Mucosa of descending colon (tissue), 3 donors: Measurements from ENCODE around the gene MAST4. TPM values are rescaled to one million over a fixed set of nuclear protein-coding genes. Genes with fewer than 3 reads are reported as not detected.

ENCODE experiments used
- ATAC-seq: fragments of 200-7000 bp; cut with Tn5 transposase; one replicate; pipeline ENCODE4 v1.9.1; 2020; ENCODE audit warnings: mild to moderate bottlenecking, moderate library complexity
- DNase-seq, 3 donors: peaks; one replicate each; pipeline ENCODE4 v3.0.0-alpha.2; 2020
- H3K36me3 ChIP-seq: fragments of 200-600 bp; one replicate; pipeline ENCODE4 v1.8.0; 2021; ENCODE audit warnings: low read depth, mild to moderate bottlenecking
- H3K4me1 ChIP-seq: fragments of 200-600 bp; one replicate; pipeline ENCODE4 v1.8.0; 2021; ENCODE audit warnings: low read depth, mild to moderate bottlenecking
- H3K4me3 ChIP-seq: fragments of 200-600 bp; one replicate; pipeline ENCODE4 v1.8.0; 2021; ENCODE audit warnings: mild to moderate bottlenecking
- H3K9me3 ChIP-seq: fragments of 200-600 bp; one replicate; pipeline ENCODE4 v1.8.0; 2021; ENCODE audit warnings: mild to moderate bottlenecking
- intact Hi-C, 2 donors: fragments of 100-400 bp; cut with DNase I in 1 of 2; cut with micrococcal nuclease in 1 of 2; formaldehyde crosslinking; loops; one replicate each; pipeline versions ENCODE4 v1.11.0 to v1.11.1; 2022; cut with DNase I, micrococcal nuclease
- total RNA-seq, 3 donors: library from RNA; stranded (reverse); fragmentation: NEBNext Ultra II Directional in 2 of 3; extraction: Animal tissue kit (Norgen Biotek cat#: 25700) in 2 of 3; gene quantifications; one replicate each; pipeline versions ENCODE4 v1.2.1 to v1.2.4, GENCODE V29; 2021 to 2023
- TF ChIP-seq, protein P1 (sequence below): fragments of 200-600 bp; IDR thresholded peaks from one replicate; pipeline ENCODE4 v1.8.0; 2022; ENCODE audit warnings: antibody characterized with exemption, mild to moderate bottlenecking
- donor health status: DM: no; HTN: no; CAD: no; lungs with moderate emphysema.
- donor health status: DM: no; HTN: no; CAD: no.
- donor health status: DM: no; HTN: yes; CAD: no.

Gene MAST4
- total RNA-seq, 3 donors from 2014 or later = 16.2 to 34.0 (median 22.5) TPM

DNA sequence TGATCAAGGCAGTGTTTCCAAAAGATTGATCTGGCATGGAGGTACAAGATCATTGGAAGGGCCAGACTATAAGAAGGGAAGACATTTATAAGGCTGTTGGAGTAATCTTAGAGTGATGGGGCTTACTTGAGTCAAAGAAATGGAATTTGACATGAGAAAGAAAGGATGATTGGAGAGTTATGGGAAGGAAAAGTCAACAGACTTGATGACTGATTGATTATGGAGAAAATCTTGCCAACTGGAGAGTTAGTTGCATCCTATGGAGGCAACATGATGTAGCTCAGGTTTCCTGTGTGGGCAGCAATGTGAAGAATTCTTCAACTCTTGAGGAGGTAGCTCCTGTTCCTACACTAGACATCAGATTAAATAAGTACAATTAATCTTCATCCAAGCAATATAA is 10.9 kb upstream of the MAST4 start:
- DNase-seq = no peak
- intact Hi-C loops = no loop called here
- TF ChIP-seq, protein P1, sequence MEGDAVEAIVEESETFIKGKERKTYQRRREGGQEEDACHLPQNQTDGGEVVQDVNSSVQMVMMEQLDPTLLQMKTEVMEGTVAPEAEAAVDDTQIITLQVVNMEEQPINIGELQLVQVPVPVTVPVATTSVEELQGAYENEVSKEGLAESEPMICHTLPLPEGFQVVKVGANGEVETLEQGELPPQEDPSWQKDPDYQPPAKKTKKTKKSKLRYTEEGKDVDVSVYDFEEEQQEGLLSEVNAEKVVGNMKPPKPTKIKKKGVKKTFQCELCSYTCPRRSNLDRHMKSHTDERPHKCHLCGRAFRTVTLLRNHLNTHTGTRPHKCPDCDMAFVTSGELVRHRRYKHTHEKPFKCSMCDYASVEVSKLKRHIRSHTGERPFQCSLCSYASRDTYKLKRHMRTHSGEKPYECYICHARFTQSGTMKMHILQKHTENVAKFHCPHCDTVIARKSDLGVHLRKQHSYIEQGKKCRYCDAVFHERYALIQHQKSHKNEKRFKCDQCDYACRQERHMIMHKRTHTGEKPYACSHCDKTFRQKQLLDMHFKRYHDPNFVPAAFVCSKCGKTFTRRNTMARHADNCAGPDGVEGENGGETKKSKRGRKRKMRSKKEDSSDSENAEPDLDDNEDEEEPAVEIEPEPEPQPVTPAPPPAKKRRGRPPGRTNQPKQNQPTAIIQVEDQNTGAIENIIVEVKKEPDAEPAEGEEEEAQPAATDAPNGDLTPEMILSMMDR = no peak
- no peak overlapping the region for H3K4me3 ChIP-seq
- H3K4me1 ChIP-seq = no peaks in the 10 kb centered on the region
- no peaks in the 10 kb centered on the region for H3K9me3 ChIP-seq
- ATAC-seq = no peak
- H3K36me3 ChIP-seq = no peaks in the 10 kb centered on the region

DNA sequence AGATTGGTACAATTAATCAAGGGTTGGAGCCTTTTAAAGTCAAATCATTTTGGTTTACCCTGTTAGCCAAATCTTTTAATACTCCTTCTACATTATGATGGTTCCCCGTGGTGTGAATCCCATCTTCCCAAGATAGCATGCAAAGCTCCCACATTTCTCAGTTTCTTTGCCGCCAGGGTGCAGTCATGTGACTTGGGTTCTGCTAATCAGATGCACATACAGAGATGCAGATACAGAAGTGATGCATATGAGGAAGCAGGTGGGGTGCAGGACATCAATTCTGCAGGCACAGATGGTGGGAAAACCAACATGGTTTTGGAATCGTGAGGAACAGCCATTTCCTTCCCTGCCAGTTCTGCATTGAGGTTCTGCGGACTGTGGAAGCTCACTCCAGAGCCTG is 8.4 kb upstream of the MAST4 start:
- TF ChIP-seq, protein P1 = no peak
- intact Hi-C loops = no loop called here

DNA sequence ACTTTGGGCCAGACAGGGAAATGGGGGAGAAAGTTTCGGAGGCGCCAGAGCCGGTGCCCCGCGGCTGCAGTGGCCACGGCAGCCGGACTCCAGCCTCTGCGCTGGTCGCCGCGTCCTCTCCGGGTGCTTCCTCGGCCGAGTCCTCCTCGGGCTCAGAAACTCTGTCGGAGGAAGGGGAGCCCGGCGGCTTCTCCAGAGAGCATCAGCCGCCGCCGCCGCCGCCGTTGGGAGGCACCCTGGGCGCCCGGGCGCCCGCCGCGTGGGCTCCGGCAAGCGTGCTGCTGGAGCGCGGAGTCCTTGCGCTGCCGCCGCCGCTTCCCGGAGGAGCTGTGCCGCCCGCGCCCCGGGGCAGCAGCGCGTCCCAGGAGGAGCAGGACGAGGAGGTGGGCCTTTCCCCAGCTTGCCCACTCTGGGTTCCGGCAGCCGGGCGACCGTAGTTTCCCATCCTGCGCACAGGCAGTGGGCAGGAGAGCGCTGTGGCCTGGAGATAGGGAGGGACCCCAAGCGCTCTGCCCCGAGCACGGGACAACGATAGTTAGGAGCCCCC is 516 bp downstream of the MAST4 start:
- Histone ChIP-seq H3K36me3 (no peaks in the 10 kb centered on the region), H3K4me3 (peak overlapping the region; percentile 17), H3K9me3 (no peaks in the 10 kb centered on the region), H3K4me1 (peaks cover 11% of the 10 kb centered on the region)
- TF ChIP-seq, protein P1 = no peak
- peak in 1 of 3 donors; percentile 31 for DNase-seq
- intact Hi-C loops = no loop called here
- peak; percentile 54 for ATAC-seq

More for the DNA sequence above, 8.4 kb upstream of the MAST4 start:
- H3K4me1 ChIP-seq = no peaks in the 10 kb centered on the region
- no peaks in the 10 kb centered on the region for H3K9me3 ChIP-seq
- DNase-seq (no peak), ATAC-seq (no peak)
- no peaks in the 10 kb centered on the region for H3K36me3 ChIP-seq
- no peak overlapping the region for H3K4me3 ChIP-seq

DNA sequence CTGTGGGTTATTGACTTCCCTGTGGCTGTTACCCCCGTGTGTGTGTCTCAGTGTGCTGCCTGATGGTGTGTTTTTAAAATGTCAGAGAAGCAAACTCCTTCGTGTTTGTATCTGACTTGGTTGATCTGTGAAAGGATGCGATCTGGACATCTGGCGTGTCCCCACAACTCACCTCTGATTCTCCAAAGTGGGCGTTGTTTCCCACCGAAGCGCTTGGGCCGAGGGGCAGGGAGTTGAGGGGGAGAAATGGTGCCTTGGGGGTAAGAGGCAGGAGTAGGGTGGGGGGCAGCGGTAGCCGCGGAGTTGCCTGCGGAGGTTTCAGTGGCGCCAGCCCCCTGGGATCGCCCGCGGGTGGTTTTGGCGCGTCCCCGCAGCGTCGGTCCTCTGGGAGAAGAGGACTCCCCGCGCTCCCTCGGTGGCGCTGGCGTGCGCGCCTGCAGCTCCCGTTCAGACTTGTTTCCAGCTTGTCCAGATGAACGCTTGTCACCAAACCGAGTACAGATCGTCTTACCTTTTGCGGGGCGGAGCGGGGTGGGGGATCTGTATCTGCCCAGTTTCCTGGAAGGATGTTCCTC is 1.1 kb downstream of the MAST4 start:
- no peaks in the 10 kb centered on the region for H3K9me3 ChIP-seq
- DNase-seq (peak; percentile 15 to 53 (median 40)), ATAC-seq (no peak)
- H3K4me1 ChIP-seq = peaks cover 11% of the 10 kb centered on the region
- intact Hi-C loops = no loop called here
- no peak overlapping the region for H3K4me3 ChIP-seq
- no peaks in the 10 kb centered on the region for H3K36me3 ChIP-seq
- TF ChIP-seq, protein P1 = no peak

DNA sequence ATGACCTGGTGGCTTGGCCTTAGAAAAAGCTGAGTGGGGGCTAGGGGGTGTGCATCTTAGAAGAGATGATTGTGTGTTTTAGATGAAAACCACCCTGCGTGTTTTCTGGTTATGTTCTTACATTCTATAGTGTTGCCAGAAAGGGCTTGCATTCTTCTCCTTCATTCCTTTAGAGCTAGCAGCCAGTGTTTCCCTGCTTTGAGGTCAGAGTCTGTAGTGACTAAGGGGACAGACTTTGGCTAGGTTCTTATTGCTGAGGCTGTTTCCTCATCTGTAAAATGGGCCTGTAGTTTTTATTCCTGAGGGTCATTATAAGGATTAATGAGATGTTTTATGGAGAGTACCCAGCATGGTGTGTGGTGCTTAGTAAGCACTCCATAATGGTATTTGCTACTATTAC is 6.4 kb downstream of the MAST4 start:
- Histone ChIP-seq H3K36me3 (no peaks in the 10 kb centered on the region), H3K4me1 (peaks cover 2% of the 10 kb centered on the region), H3K9me3 (no peaks in the 10 kb centered on the region), H3K4me3 (no peak overlapping the region)
- DNase-seq (no peak), ATAC-seq (no peak)
- TF ChIP-seq, protein P1 = no peak
- intact Hi-C loops = no loop called here
